ENCODE data around the gene HOXA3.

The HOXA3 gene

GRCh38 chr7:27073076-27073475 lies 79.3 kb downstream of the HOXA3 start:
- intact Hi-C loops (cut with DNase I), result no loop called here
- DNase-seq, result no peak

- intact Hi-C loops (cut with DNase I), result no loop called here
Measured at GRCh38 chr7:27071622-27072390, 80.6 kb downstream of the HOXA3 start.

GRCh38 chr7:27068259-27068658 lies 84.1 kb downstream of the HOXA3 start:
- intact Hi-C loops (cut with DNase I), result no loop called here
- DNase-seq, result no peak

More at GRCh38 chr7:27071622-27072390, 80.6 kb downstream of the HOXA3 start:
- DNase-seq, result no peak

GRCh38 chr7:27066148-27066547 lies 86.2 kb downstream of the HOXA3 start:
- intact Hi-C loops (cut with DNase I), result no loop called here

GRCh38 chr7:27065709-27066108 lies 86.7 kb downstream of the HOXA3 start:
- intact Hi-C loops (cut with DNase I), result no loop called here
- DNase-seq, result no peak

More at GRCh38 chr7:27066148-27066547, 86.2 kb downstream of the HOXA3 start:
- DNase-seq, result no peak

GRCh38 chr7:27064661-27065060 lies 87.7 kb downstream of the HOXA3 start:
- no peak for DNase-seq
- intact Hi-C loops (cut with DNase I), result no loop called here

- intact Hi-C loops (cut with DNase I), result no loop called here
- DNase-seq, result no peak
Measured at GRCh38 chr7:27064159-27064558, 88.2 kb downstream of the HOXA3 start.

GRCh38 chr7:27062946-27063345 lies 89.4 kb downstream of the HOXA3 start:
- no peak for DNase-seq
- intact Hi-C loops (cut with DNase I), result no loop called here
